ENCODE measurements around the gene PLG. TPM values are rescaled to one million over a fixed set of nuclear protein-coding genes. Genes with fewer than 3 reads are reported as not detected.
"Not testable (repeated sequence)": the region's sequence is repeated elsewhere in the genome, so short reads cannot be mapped to it uniquely, and the experiment has no call there.

PLG gene
- total RNA-seq, 2 experiments from 2014 or later, result 3.4 to 3.7 TPM

DNA sequence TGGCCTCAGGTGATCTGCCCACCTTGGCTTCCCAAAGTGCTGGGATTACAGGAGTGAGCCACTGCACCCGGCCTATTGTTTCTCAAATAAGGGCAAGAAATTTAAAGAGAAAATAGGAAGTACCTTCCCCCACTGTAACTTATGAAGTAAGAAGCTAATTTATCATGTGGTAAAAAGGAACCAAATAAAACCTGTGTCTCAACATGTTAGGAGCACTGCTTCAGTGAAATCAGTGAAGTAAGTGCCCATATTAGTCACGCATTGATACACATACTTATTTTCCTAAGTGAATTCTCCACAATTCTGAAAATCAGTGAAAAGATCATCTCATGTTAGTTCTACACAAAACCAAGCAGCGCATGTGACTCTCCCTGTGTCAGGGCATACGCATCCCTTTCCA lies 23.8 kb upstream of the PLG start:
- no peak for DNase-seq (ENCODE audit: low spot score)
- Histone ChIP-seq H3K4me3 (ENCODE audit: low read depth, low read length, poor library complexity, severe bottlenecking) (no peak overlapping the region), H3K79me2 (ENCODE audit: insufficient read depth, low read depth, low read length) (no peaks in the 10 kb centered on the region), H3K4me1 (ENCODE audit: insufficient read depth, low read length, poor library complexity, severe bottlenecking) (no peaks in the 10 kb centered on the region), H3K4me2 (ENCODE audit: low read length) (no peak overlapping the region), H4K20me1 (ENCODE audit: insufficient read depth, low read length) (no peaks in the 10 kb centered on the region), H3K9me2 (ENCODE audit: insufficient read depth, low read length) (no peaks in the 10 kb centered on the region), H2AFZ (ENCODE audit: low read length) (no peak overlapping the region), H3K36me3 (ENCODE audit: insufficient read depth, low read length) (no peaks in the 10 kb centered on the region), H3K27ac (ENCODE audit: low read depth, low read length, poor library complexity, severe bottlenecking) (no peak overlapping the region), H3K9me3 (ENCODE audit: low read length) (no peaks in the 10 kb centered on the region)
- no TSS peak for BruUV-seq (replicated peaks)
- ChIA-PET CTCF (ENCODE audit: unreplicated experiment) (no interaction called here), POLR2A (interaction anchor here (0.7 to 1.5 kb wide), 2 partner anchors 11 to 68 kb away, joined by 4 to 5 read pairs; no protein-coding TSS in a partner anchor)
- intact Hi-C loops (cut with micrococcal nuclease; ENCODE audit: unreplicated experiment), result no loop called here
- TF ChIP-seq CTCF (conservative IDR thresholded peaks at IDR 0.05; ENCODE audit: low read length) (no peak), EZH2phosphoT487 (IDR thresholded peaks at IDR 0.05; ENCODE audit: borderline replicate concordance, low read depth, low read length) (no peak)

- Histone ChIP-seq H2AFZ (ENCODE audit: low read length) (no peak overlapping the region), H3K4me2 (ENCODE audit: low read length) (no peak overlapping the region), H3K9me2 (ENCODE audit: insufficient read depth, low read length) (no peaks in the 10 kb centered on the region), H3K4me3 (ENCODE audit: low read depth, low read length, poor library complexity, severe bottlenecking) (no peak overlapping the region), H4K20me1 (ENCODE audit: insufficient read depth, low read length) (no peaks in the 10 kb centered on the region), H3K9me3 (ENCODE audit: low read length) (no peaks in the 10 kb centered on the region), H3K4me1 (ENCODE audit: insufficient read depth, low read length, poor library complexity, severe bottlenecking) (no peaks in the 10 kb centered on the region), H3K27ac (ENCODE audit: low read depth, low read length, poor library complexity, severe bottlenecking) (no peak overlapping the region), H3K79me2 (ENCODE audit: insufficient read depth, low read depth, low read length) (no peaks in the 10 kb centered on the region), H3K36me3 (ENCODE audit: insufficient read depth, low read length) (no peaks in the 10 kb centered on the region)
- BruUV-seq (replicated peaks), result no TSS peak
- ChIA-PET POLR2A (interaction anchor here (1.5 kb wide), 1 partner anchor 12 kb away, joined by 5 read pairs; no protein-coding TSS in a partner anchor), CTCF (ENCODE audit: unreplicated experiment) (no interaction called here)
- no peak for DNase-seq (ENCODE audit: low spot score)
- TF ChIP-seq EZH2phosphoT487 (IDR thresholded peaks at IDR 0.05; ENCODE audit: borderline replicate concordance, low read depth, low read length), result no peak
- TF ChIP-seq CTCF (conservative IDR thresholded peaks at IDR 0.05; ENCODE audit: low read length), result no peak
- intact Hi-C loops (cut with micrococcal nuclease; ENCODE audit: unreplicated experiment), result no loop called here
Measured at GRCh38 chr6:160678744-160679401, 23.2 kb upstream of the PLG start.

- Histone ChIP-seq H3K79me2 (ENCODE audit: insufficient read depth, low read depth, low read length) (no peaks in the 10 kb centered on the region), H3K36me3 (ENCODE audit: insufficient read depth, low read length) (no peaks in the 10 kb centered on the region), H3K9me2 (ENCODE audit: insufficient read depth, low read length) (no peaks in the 10 kb centered on the region), H4K20me1 (ENCODE audit: insufficient read depth, low read length) (no peaks in the 10 kb centered on the region), H3K4me3 (ENCODE audit: low read depth, low read length, poor library complexity, severe bottlenecking) (no peak overlapping the region), H3K27ac (ENCODE audit: low read depth, low read length, poor library complexity, severe bottlenecking) (no peak overlapping the region), H3K4me2 (ENCODE audit: low read length) (no peak overlapping the region), H3K4me1 (ENCODE audit: insufficient read depth, low read length, poor library complexity, severe bottlenecking) (no peaks in the 10 kb centered on the region), H3K9me3 (ENCODE audit: low read length) (no peaks in the 10 kb centered on the region), H2AFZ (ENCODE audit: low read length) (no peak overlapping the region)
- POLR2A ChIA-PET, result no interaction called here
- no peak for DNase-seq (ENCODE audit: low spot score)
- CTCF ChIA-PET (ENCODE audit: unreplicated experiment), result no interaction called here
- BruUV-seq (replicated peaks), result no TSS peak
- TF ChIP-seq EZH2phosphoT487 (IDR thresholded peaks at IDR 0.05; ENCODE audit: borderline replicate concordance, low read depth, low read length), result no peak
- no peak for TF ChIP-seq CTCF (conservative IDR thresholded peaks at IDR 0.05; ENCODE audit: low read length)
- intact Hi-C loops (cut with micrococcal nuclease; ENCODE audit: unreplicated experiment), result no loop called here
Measured at GRCh38 chr6:160679402-160679769, 22.7 kb upstream of the PLG start.

DNA sequence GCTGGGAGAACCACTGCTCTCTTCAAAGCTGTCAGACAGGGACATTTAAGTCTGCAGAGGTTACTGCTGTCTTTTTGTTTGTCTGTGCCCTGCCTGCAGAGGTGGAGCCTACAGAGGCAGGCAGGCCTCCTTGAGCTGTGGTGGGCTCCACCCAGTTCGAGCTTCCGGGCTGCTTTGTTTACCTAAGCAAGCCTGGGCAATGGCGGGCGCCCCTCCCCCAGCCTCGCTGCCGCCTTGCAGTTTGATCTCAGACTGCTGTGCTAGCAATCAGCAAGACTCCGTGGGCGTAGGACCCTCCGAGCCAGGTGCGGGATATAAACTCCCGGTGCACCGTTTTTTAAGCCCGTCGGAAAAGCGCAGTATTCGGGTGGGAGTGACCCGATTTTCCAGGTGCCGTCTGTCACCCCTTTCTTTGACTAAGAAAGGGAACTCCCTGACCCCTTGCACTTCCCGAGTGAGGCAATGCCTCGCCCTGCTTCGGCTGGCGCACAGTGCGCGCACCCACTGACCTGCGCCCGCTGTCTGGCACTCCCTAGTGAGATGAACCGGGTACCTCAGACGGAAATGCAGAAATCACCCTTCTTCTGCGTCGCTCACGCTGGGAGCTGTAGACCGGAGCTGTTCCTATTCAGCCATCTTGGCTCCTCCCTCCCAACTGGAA lies 16.8 kb upstream of the PLG start:
- POLR2A ChIA-PET; H3K4me1 ChIP-seq (ENCODE audit: insufficient read depth, low read length, poor library complexity, severe bottlenecking); DNase-seq (ENCODE audit: low spot score); BruUV-seq (replicated peaks); H2AFZ ChIP-seq (ENCODE audit: low read length); H3K9me3 ChIP-seq (ENCODE audit: low read length); H4K20me1 ChIP-seq (ENCODE audit: insufficient read depth, low read length); H3K9me2 ChIP-seq (ENCODE audit: insufficient read depth, low read length); H3K36me3 ChIP-seq (ENCODE audit: insufficient read depth, low read length); H3K79me2 ChIP-seq (ENCODE audit: insufficient read depth, low read depth, low read length); H3K4me2 ChIP-seq (ENCODE audit: low read length); H3K27ac ChIP-seq (ENCODE audit: low read depth, low read length, poor library complexity, severe bottlenecking); intact Hi-C loops (cut with micrococcal nuclease; ENCODE audit: unreplicated experiment); H3K4me3 ChIP-seq (ENCODE audit: low read depth, low read length, poor library complexity, severe bottlenecking); CTCF ChIA-PET (ENCODE audit: unreplicated experiment): not testable (repeated sequence)
